ENCODE data around the gene TM7SF2. TPM values are rescaled to one million over a fixed set of nuclear protein-coding genes. Genes with fewer than 3 reads are reported as not detected.
"Not testable (repeated sequence)": the region's sequence is repeated elsewhere in the genome, so short reads cannot be mapped to it uniquely, and the experiment has no call there.

The TM7SF2 gene
- total RNA-seq, 4 donors from 2014 or later, result 29.4 to 59.5 (median 42.3) TPM

- H3K27ac ChIP-seq, result peak overlapping the region; percentile 94 to 97 (median 95)
- intact Hi-C loops (cut with DNase I; ENCODE audit: low total_unique reads), result no loop called here
- H3K36me3 ChIP-seq, result peaks cover 0 to 8% (median 2%) of the 10 kb centered on the region in 4 donors
- H3K27me3 ChIP-seq, result no peaks in the 10 kb centered on the region
- DNase-seq, result peak; percentile 63
- H3K9me3 ChIP-seq, result no peaks in the 10 kb centered on the region
- peaks cover 17 to 39% (median 31%) of the 10 kb centered on the region in 4 donors for H3K4me1 ChIP-seq
- TF ChIP-seq POLR2A (IDR thresholded peaks at IDR 0.05), result peak; percentile 55
- TF ChIP-seq EP300 (IDR thresholded peaks at IDR 0.05; ENCODE audit: low read depth), result no peak
- peak in 2 of 3 donors; percentile 63 to 70 for TF ChIP-seq POLR2AphosphoS5 (IDR thresholded peaks at IDR 0.05)
- no peak for TF ChIP-seq CTCF (IDR thresholded peaks at IDR 0.05)
- WGBS, 2 donors (ENCODE audit: low coverage in 1 of 2), result 64 to 100% methylated on average over 1 to 15 of the region's 15 CpGs
- no peak overlapping the region for H3K4me3 ChIP-seq
- in situ Hi-C loops (cut with MboI; ENCODE audit: low pct_ligation_motif_present in 1 of 4, low pct_unique_long_range_greater_than_20kb in 1 of 4, low sequenced_read_pairs in 3 of 4), result loop anchor here in 1 of 4 donors (10.0 kb wide), 1 partner anchor 48 kb away; the partner anchor contains the start of gene CAPN1
Observed at GRCh38 chr11:65136515-65137096, 24.9 kb downstream of the TM7SF2 start.

GRCh38 chr11:65141896-65142494 lies 30.3 kb downstream of the TM7SF2 start:
- Histone ChIP-seq H3K9me3 (no peaks in the 10 kb centered on the region), H3K4me1 (peaks cover 0 to 4% (median 0%) of the 10 kb centered on the region in 4 donors), H3K27ac (no peak overlapping the region), H3K4me3 (no peak overlapping the region), H3K27me3 (no peaks in the 10 kb centered on the region), H3K36me3 (no peaks in the 10 kb centered on the region)
- intact Hi-C loops (cut with DNase I; ENCODE audit: low total_unique reads) (no loop called here), in situ Hi-C loops (cut with MboI; ENCODE audit: low pct_ligation_motif_present in 1 of 4, low pct_unique_long_range_greater_than_20kb in 1 of 4, low sequenced_read_pairs in 3 of 4) (no loop called here)
- TF ChIP-seq EP300 (IDR thresholded peaks at IDR 0.05; ENCODE audit: low read depth) (no peak), POLR2AphosphoS5 (IDR thresholded peaks at IDR 0.05) (no peak), CTCF (IDR thresholded peaks at IDR 0.05) (no peak), POLR2A (IDR thresholded peaks at IDR 0.05) (no peak)
- DNase-seq, result no peak
- WGBS, 2 donors (ENCODE audit: low coverage in 1 of 2), result 79 to 96% methylated on average over 5 to 7 of the region's 7 CpGs

- DNase-seq, result no peak
- in situ Hi-C loops (cut with MboI; ENCODE audit: low pct_ligation_motif_present in 1 of 4, low pct_unique_long_range_greater_than_20kb in 1 of 4, low sequenced_read_pairs in 3 of 4), result no loop called here
- intact Hi-C loops (cut with DNase I; ENCODE audit: low total_unique reads), result no loop called here
- Histone ChIP-seq H3K4me1 (peaks cover 8 to 15% (median 10%) of the 10 kb centered on the region in 4 donors), H3K4me3 (no peak overlapping the region), H3K36me3 (no peaks in the 10 kb centered on the region), H3K9me3 (no peaks in the 10 kb centered on the region), H3K27me3 (no peaks in the 10 kb centered on the region), H3K27ac (no peak overlapping the region)
- TF ChIP-seq POLR2A (IDR thresholded peaks at IDR 0.05), result no peak
- TF ChIP-seq CTCF (IDR thresholded peaks at IDR 0.05), result no peak
- no peak for TF ChIP-seq POLR2AphosphoS5 (IDR thresholded peaks at IDR 0.05)
- no peak for TF ChIP-seq EP300 (IDR thresholded peaks at IDR 0.05; ENCODE audit: low read depth)
- WGBS, 2 donors (ENCODE audit: low coverage in 1 of 2), result 73 to 80% methylated on average over 2 of the region's 2 CpGs
Observed at GRCh38 chr11:65147352-65148075, 35.8 kb downstream of the TM7SF2 start.

GRCh38 chr11:65148657-65149056 lies 37.0 kb downstream of the TM7SF2 start:
- TF ChIP-seq POLR2A (IDR thresholded peaks at IDR 0.05) (no peak), POLR2AphosphoS5 (IDR thresholded peaks at IDR 0.05) (no peak), EP300 (IDR thresholded peaks at IDR 0.05; ENCODE audit: low read depth) (no peak), CTCF (IDR thresholded peaks at IDR 0.05) (no peak)

DNA sequence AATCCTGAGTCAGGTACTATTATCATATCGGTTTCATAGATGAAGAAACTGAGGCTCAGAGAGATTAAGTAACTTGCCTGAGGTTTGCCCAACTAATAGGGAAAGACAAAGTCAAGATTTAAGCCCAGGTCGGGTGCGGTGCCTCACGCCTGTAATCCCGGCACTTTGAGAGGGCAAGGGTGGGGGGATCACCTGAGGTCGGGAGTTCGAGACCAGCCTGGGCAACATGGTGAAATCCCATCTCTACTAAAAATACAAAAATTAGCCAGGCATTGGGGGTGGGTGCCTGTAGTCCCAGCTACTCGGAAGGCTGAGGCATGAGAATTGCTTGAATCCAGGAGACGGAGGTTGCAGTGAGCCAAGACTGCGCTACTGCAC lies 38.4 kb downstream of the TM7SF2 start:
- intact Hi-C loops (cut with DNase I; ENCODE audit: low total_unique reads); H3K36me3 ChIP-seq: not testable (repeated sequence)
- H3K27ac ChIP-seq, result peak overlapping the region; percentile 63 to 78 (median 70)

More at GRCh38 chr11:65148657-65149056, 37.0 kb downstream of the TM7SF2 start:
- no peaks in the 10 kb centered on the region for H3K9me3 ChIP-seq
- H3K4me3 ChIP-seq, result no peak overlapping the region
- in situ Hi-C loops (cut with MboI; ENCODE audit: low pct_ligation_motif_present in 1 of 4, low pct_unique_long_range_greater_than_20kb in 1 of 4, low sequenced_read_pairs in 3 of 4), result no loop called here
- 77 to 81% methylated on average over 3 to 5 of the region's 5 CpGs for WGBS, 2 donors (ENCODE audit: low coverage in 1 of 2)
- no peak for DNase-seq
- H3K27ac ChIP-seq, result no peak overlapping the region
- no peaks in the 10 kb centered on the region for H3K36me3 ChIP-seq
- H3K27me3 ChIP-seq, result no peaks in the 10 kb centered on the region
- intact Hi-C loops (cut with DNase I; ENCODE audit: low total_unique reads), result no loop called here
- peaks cover 8 to 15% (median 10%) of the 10 kb centered on the region in 4 donors for H3K4me1 ChIP-seq

More for the DNA sequence above, 38.4 kb downstream of the TM7SF2 start:
- 75 to 86% methylated on average over 1 to 10 of the region's 10 CpGs for WGBS, 2 donors (ENCODE audit: low coverage in 1 of 2)
- H3K4me1 ChIP-seq, result peaks cover 8 to 15% (median 10%) of the 10 kb centered on the region in 4 donors
- DNase-seq; in situ Hi-C loops (cut with MboI; ENCODE audit: low pct_ligation_motif_present in 1 of 4, low pct_unique_long_range_greater_than_20kb in 1 of 4, low sequenced_read_pairs in 3 of 4); H3K9me3 ChIP-seq; H3K27me3 ChIP-seq; H3K4me3 ChIP-seq: not testable (repeated sequence)
